GM12878 (cell line): ENCODE results near the gene ADK. TPM values are rescaled to one million over a fixed set of nuclear protein-coding genes. Genes with fewer than 3 reads are reported as not detected.

Source experiments
- ATAC-seq: fragments of 200-7000 bp; cut with Tn5 transposase; 3 replicates; pipeline ENCODE4 v1.9.1; 2020; ENCODE audit warnings: mild to moderate bottlenecking, moderate library complexity
- BruUV-seq: library from RNA; stranded (reverse); fragments of 400-500 nt; replicated peaks from 2 replicates; lab custom pipeline; 2021; lab: Mats Ljungman, UMichigan
- CTCF ChIA-PET: fragments of 300-600 bp; sonication (Branson Sonifier 250); formaldehyde crosslinking; extraction: SDS; loops from one replicate; lab custom pipeline; 2021; ENCODE audit warnings: inconsistent platforms; lab: Yijun Ruan, JAX
- POLR2A ChIA-PET: fragments of 350-600 bp; formaldehyde crosslinking; extraction: SDS; loops from one replicate; lab custom pipeline; 2021; ENCODE audit warnings: inconsistent platforms; lab: Charles Lee
- RAD21 ChIA-PET: fragments of 300-600 bp; sonication (Branson Sonifier 250); formaldehyde crosslinking; loops from one replicate; lab custom pipeline; 2023; ENCODE audit warnings: antibody characterized with exemption; ENCODE audit not compliant: unreplicated experiment; lab: Charles Lee
- SMC1A ChIA-PET: fragments of 300-600 bp; sonication (Branson Sonifier 250); formaldehyde crosslinking; loops from one replicate; lab custom pipeline; 2023; ENCODE audit not compliant: unreplicated experiment, uncharacterized antibody; lab: Charles Lee
- DNase-seq: peaks from one replicate; pipeline ENCODE4 v3.0.0-alpha.2; 2011; ENCODE audit warnings: low read depth, low spot score
- FAIRE-seq: peaks from 3 replicates; lab custom pipeline; 2011; peaks lifted over from hg19 to GRCh38; lab: Jason Lieb, UNC
- H2AFZ ChIP-seq: 2 replicates; pipeline ENCODE4 v1.6.0; 2011; ENCODE audit warnings: low read depth, low read length, control low read depth; ENCODE audit not compliant: control insufficient read depth
- H3K27ac ChIP-seq: 2 replicates; pipeline ENCODE4 v1.5.1; 2011; ENCODE audit warnings: control low read depth; ENCODE audit not compliant: control insufficient read depth, insufficient read depth
- H3K27me3 ChIP-seq, 2 experiments: replicated peaks in 1 of 2; 2 replicates each; pipeline versions ENCODE4 v1.6.0 to v1.6.1; 2011; ENCODE audit warnings: low read length in 1 of 2; ENCODE audit not compliant: control insufficient read depth in 2 of 2, insufficient read depth in 2 of 2
- H3K36me3 ChIP-seq, 2 experiments: 2 replicates each; pipeline ENCODE4 v1.5.1; 2011; ENCODE audit warnings: low read length in 1 of 2; ENCODE audit not compliant: control insufficient read depth in 2 of 2, insufficient read depth in 2 of 2
- H3K4me1 ChIP-seq: 2 replicates; pipeline ENCODE4 v1.6.1; 2011; ENCODE audit warnings: mild to moderate bottlenecking, low read length, moderate library complexity, mixed read lengths; ENCODE audit not compliant: control insufficient read depth, insufficient read depth
- H3K4me2 ChIP-seq: 2 replicates; pipeline ENCODE4 v1.6.0; 2011; ENCODE audit warnings: control low read depth; ENCODE audit not compliant: control insufficient read depth, insufficient read depth
- H3K4me3 ChIP-seq: fragments of 200-600 bp; sonication (generic); 2 replicates; pipeline ENCODE4 v1.5.1; 2016
- H3K79me2 ChIP-seq: 2 replicates; pipeline ENCODE4 v1.6.0; 2011; ENCODE audit warnings: low read length; ENCODE audit not compliant: control insufficient read depth, insufficient read depth
- H3K9ac ChIP-seq: 2 replicates; pipeline ENCODE4 v1.8.0; 2011; ENCODE audit warnings: low read length, control low read depth, mixed read lengths; ENCODE audit not compliant: control insufficient read depth, insufficient read depth
- H3K9me3 ChIP-seq: replicated peaks from 3 replicates; pipeline ENCODE4 v1.5.1; 2011; ENCODE audit warnings: mild to moderate bottlenecking, low read length; ENCODE audit not compliant: control insufficient read depth, insufficient read depth
- H4K20me1 ChIP-seq: 2 replicates; pipeline ENCODE4 v1.6.0; 2011; ENCODE audit not compliant: control insufficient read depth, insufficient read depth
- ZBTB40 ChIP-seq: fragments of 450-650 bp; IDR thresholded peaks from 2 replicates; pipeline ENCODE4 v1.6.1; 2016; ENCODE audit warnings: mild to moderate bottlenecking, moderate library complexity, borderline replicate concordance
- WGBS: methylation state at CpG from one replicate; pipeline ENCODE4 v1.1.6; 2016; ENCODE audit warnings: low lambda C conversion rate; ENCODE audit not compliant: insufficient replicate concordance, insufficient coverage; ENCODE audit errors: missing lambda C conversion rate; 5-methylcytosine and 5-hydroxymethylcytosine counted together
- in situ Hi-C: fragments of 300-500 bp; cut with MboI; formaldehyde crosslinking; loops from 9 replicates; pipeline ENCODE4 v1.14.3; 2018; ENCODE audit warnings: mixed read lengths
- intact Hi-C: fragments of 100-400 bp; cut with micrococcal nuclease; formaldehyde crosslinking; loops from one replicate; pipeline ENCODE4 v1.14.2; 2022; ENCODE audit not compliant: unreplicated experiment
- polyA plus RNA-seq, 11 experiments: library from polyadenylated mRNA; depleted of rRNA in 4 of 11; unstranded in 6 of 11; stranded (reverse) in 5 of 11; fragments of >200 nt; fragmentation: Nextera tagmentation in 4 of 11; fragmentation: Illumina TruSeq in 1 of 11; extraction: Ambion mirVana in 4 of 11; extraction: Trizol in 1 of 11; gene quantifications; 1 replicate in 1 of 11; 2 replicates in 10 of 11; pipeline versions ENCODE4 v1.2.1 to v1.2.3, GENCODE V29; 2011 to 2016; ENCODE audit warnings: inconsistent platforms in 2 of 11, missing spikeins in 2 of 11, low read depth in 1 of 11
- total RNA-seq, 4 experiments: library from RNA; depleted of rRNA in 3 of 4; stranded (reverse); fragments of >200 nt in 3 of 4; fragmentation: Illumina TruSeq in 1 of 4; extraction: Trizol in 1 of 4; gene quantifications; 2 replicates each; pipeline versions ENCODE4 v1.2.1 to v1.2.3, GENCODE V29; 2013 to 2021
- TF ChIP-seq, protein P1 (sequence below): fragments of 450-650 bp; conservative IDR thresholded peaks from 2 replicates; pipeline ENCODE4 v1.6.1; 2017; ENCODE audit warnings: mild to moderate bottlenecking, moderate library complexity

ADK gene
- total and polyA plus RNA-seq, 10 of the 15 experiments (the other 5 are each of a cell fraction or from before 2014, with no cell fraction given) = 42.0 to 151 (median 81.6) TPM

- no peaks in the 10 kb centered on the region; the same call in none of the 3 replicates for H3K9me3 ChIP-seq
- peaks cover 19% of the 10 kb centered on the region for H3K4me1 ChIP-seq
- H3K9ac ChIP-seq = no peak overlapping the region
- TF ChIP-seq, protein P1, sequence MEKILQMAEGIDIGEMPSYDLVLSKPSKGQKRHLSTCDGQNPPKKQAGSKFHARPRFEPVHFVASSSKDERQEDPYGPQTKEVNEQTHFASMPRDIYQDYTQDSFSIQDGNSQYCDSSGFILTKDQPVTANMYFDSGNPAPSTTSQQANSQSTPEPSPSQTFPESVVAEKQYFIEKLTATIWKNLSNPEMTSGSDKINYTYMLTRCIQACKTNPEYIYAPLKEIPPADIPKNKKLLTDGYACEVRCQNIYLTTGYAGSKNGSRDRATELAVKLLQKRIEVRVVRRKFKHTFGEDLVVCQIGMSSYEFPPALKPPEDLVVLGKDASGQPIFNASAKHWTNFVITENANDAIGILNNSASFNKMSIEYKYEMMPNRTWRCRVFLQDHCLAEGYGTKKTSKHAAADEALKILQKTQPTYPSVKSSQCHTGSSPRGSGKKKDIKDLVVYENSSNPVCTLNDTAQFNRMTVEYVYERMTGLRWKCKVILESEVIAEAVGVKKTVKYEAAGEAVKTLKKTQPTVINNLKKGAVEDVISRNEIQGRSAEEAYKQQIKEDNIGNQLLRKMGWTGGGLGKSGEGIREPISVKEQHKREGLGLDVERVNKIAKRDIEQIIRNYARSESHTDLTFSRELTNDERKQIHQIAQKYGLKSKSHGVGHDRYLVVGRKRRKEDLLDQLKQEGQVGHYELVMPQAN = no peak
- peak; percentile 78; the same call in 1 of the 2 replicates for TF ChIP-seq ZBTB40
- intact Hi-C loops (no loop called here), in situ Hi-C loops (no loop called here)
- H3K27me3 ChIP-seq = no peaks in the 10 kb centered on the region
- no peak overlapping the region for H3K27ac ChIP-seq
- WGBS = 98% methylated on average over 2 of the region's 2 CpGs
- H3K79me2 ChIP-seq = no peaks in the 10 kb centered on the region
- POLR2A ChIA-PET = interaction anchor here (3.9 kb wide), 1 partner anchor 14 kb away, joined by 24 read pairs; no protein-coding TSS in a partner anchor
- peaks cover 0 to 10% of the 10 kb centered on the region in 2 experiments; a peak in 2 of 4 replicates for H3K36me3 ChIP-seq
- CTCF ChIA-PET = no interaction called here
- no peak overlapping the region for H3K4me2 ChIP-seq
- DNase-seq (no peak), FAIRE-seq (no peak), ATAC-seq (no peak)
- H3K4me3 ChIP-seq = no peak overlapping the region
- no peak overlapping the region for H2AFZ ChIP-seq
- BruUV-seq = no TSS peak
- RAD21 ChIA-PET = interaction anchor here (2.9 kb wide), 1 partner anchor 11 kb away, joined by 29 read pairs; no protein-coding TSS in a partner anchor
- SMC1A ChIA-PET = interaction anchor here (7.1 kb wide), 1 partner anchor 13 kb away, joined by 114 read pairs; no protein-coding TSS in a partner anchor
- no peaks in the 10 kb centered on the region for H4K20me1 ChIP-seq
Measured at GRCh38 chr10:74600170-74600569, 449.1 kb downstream of the ADK start.
